Inflammatory macrophage treated with lipopolysaccharide for 4 hours (primary cell): ENCODE data around the gene TEDC1.

Experiments used
- DNase-seq: peaks from one replicate; pipeline ENCODE4 v3.0.0-alpha.2; 2020

Gene TEDC1

GRCh38 chr14:105475269-105476096 is 15.6 kb upstream of the TEDC1 start:
- DNase-seq = no peak

- no peak for DNase-seq
Observed at GRCh38 chr14:105476097-105476830, 14.8 kb upstream of the TEDC1 start.

- no peak for DNase-seq
Observed at GRCh38 chr14:105476831-105477659, 14.0 kb upstream of the TEDC1 start.

GRCh38 chr14:105477660-105478397 is 13.2 kb upstream of the TEDC1 start:
- no peak for DNase-seq

GRCh38 chr14:105478398-105479251 is 12.4 kb upstream of the TEDC1 start:
- no peak for DNase-seq

- no peak for DNase-seq
Observed at GRCh38 chr14:105479431-105480158, 11.5 kb upstream of the TEDC1 start.

GRCh38 chr14:105480199-105480746 is 10.8 kb upstream of the TEDC1 start:
- DNase-seq = no peak

GRCh38 chr14:105480807-105481801 is 9.9 kb upstream of the TEDC1 start:
- peak; percentile 74 for DNase-seq

- DNase-seq = peak; percentile 96
Observed at GRCh38 chr14:105481886-105482457, 9.1 kb upstream of the TEDC1 start.

- no peak for DNase-seq
Observed at GRCh38 chr14:105482486-105483110, 8.4 kb upstream of the TEDC1 start.

GRCh38 chr14:105483300-105484068 is 7.6 kb upstream of the TEDC1 start:
- DNase-seq = no peak

GRCh38 chr14:105484069-105484996 is 6.7 kb upstream of the TEDC1 start:
- DNase-seq = no peak

- no peak for DNase-seq
Observed at GRCh38 chr14:105484997-105485393, 6.1 kb upstream of the TEDC1 start.

GRCh38 chr14:105485739-105486162 is 5.3 kb upstream of the TEDC1 start:
- DNase-seq = peak; percentile 16

GRCh38 chr14:105486163-105486973 is 4.7 kb upstream of the TEDC1 start, which contains the start of gene CRIP1:
Gene CRIP1, plus strand, starts transcription at chr14:105486886. Its CDS starts 374 bp downstream, at chr14:105487260.
- no peak for DNase-seq
